Mesothelial cell of epicardium (in vitro differentiated cells): Measurements from ENCODE around the gene PLN. TPM values are rescaled to one million over a fixed set of nuclear protein-coding genes. Genes with fewer than 3 reads are reported as not detected.

Experiments used
- DNase-seq, 2 experiments: peaks; one replicate each; pipeline ENCODE4 v3.0.0; 2021; ENCODE audit warnings: low spot score in 2 of 2; ENCODE audit not compliant: unreplicated experiment in 2 of 2
- H3K27ac Mint-ChIP-seq: 2 replicates; pipeline ENCODE4 v1.8.0; 2021; ENCODE audit warnings: mixed read lengths
- H3K27me3 Mint-ChIP-seq: 2 replicates; pipeline ENCODE4 v1.8.0; 2021; ENCODE audit warnings: low read depth, mixed read lengths
- H3K36me3 Mint-ChIP-seq: 2 replicates; pipeline ENCODE4 v1.8.0; 2021; ENCODE audit warnings: mixed read lengths
- H3K4me1 Mint-ChIP-seq: 2 replicates; pipeline ENCODE4 v1.8.0; 2021; ENCODE audit warnings: mixed read lengths
- H3K4me3 Mint-ChIP-seq: 2 replicates; pipeline ENCODE4 v1.8.0; 2021; ENCODE audit warnings: mild to moderate bottlenecking, moderate library complexity, mixed read lengths
- H3K9me3 Mint-ChIP-seq: 2 replicates; pipeline ENCODE4 v1.8.0; 2021; ENCODE audit warnings: mixed read lengths
- total RNA-seq: library from RNA; stranded (reverse); gene quantifications from 3 replicates; pipeline ENCODE4 v1.2.1, GENCODE V29; 2021
- TF ChIP-seq, protein P1 (sequence below): fragments of 200-600 bp; sonication (generic); IDR thresholded peaks from one replicate; pipeline ENCODE4 v1.5.0; 2021; ENCODE audit warnings: antibody characterized with exemption; ENCODE audit not compliant: unreplicated experiment

PLN gene
- total RNA-seq, 1 donor from 2014 or later = 0.20 TPM

GRCh38 chr6:118586746-118587485, 38.8 kb downstream of the PLN start:
- Mint-ChIP-seq H3K27ac (no peak overlapping the region), H3K9me3 (no peaks in the 10 kb centered on the region), H3K36me3 (no peaks in the 10 kb centered on the region), H3K27me3 (no peaks in the 10 kb centered on the region), H3K4me1 (peaks cover 16% of the 10 kb centered on the region), H3K4me3 (no peak overlapping the region)
- no peak for DNase-seq
- TF ChIP-seq, protein P1, sequence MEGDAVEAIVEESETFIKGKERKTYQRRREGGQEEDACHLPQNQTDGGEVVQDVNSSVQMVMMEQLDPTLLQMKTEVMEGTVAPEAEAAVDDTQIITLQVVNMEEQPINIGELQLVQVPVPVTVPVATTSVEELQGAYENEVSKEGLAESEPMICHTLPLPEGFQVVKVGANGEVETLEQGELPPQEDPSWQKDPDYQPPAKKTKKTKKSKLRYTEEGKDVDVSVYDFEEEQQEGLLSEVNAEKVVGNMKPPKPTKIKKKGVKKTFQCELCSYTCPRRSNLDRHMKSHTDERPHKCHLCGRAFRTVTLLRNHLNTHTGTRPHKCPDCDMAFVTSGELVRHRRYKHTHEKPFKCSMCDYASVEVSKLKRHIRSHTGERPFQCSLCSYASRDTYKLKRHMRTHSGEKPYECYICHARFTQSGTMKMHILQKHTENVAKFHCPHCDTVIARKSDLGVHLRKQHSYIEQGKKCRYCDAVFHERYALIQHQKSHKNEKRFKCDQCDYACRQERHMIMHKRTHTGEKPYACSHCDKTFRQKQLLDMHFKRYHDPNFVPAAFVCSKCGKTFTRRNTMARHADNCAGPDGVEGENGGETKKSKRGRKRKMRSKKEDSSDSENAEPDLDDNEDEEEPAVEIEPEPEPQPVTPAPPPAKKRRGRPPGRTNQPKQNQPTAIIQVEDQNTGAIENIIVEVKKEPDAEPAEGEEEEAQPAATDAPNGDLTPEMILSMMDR = no peak

GRCh38 chr6:118588626-118589025, 40.5 kb downstream of the PLN start:
- peaks cover 18% of the 10 kb centered on the region for H3K4me1 Mint-ChIP-seq
- H3K9me3 Mint-ChIP-seq = no peaks in the 10 kb centered on the region
- no peak overlapping the region for H3K27ac Mint-ChIP-seq
- TF ChIP-seq, protein P1 = no peak
- no peaks in the 10 kb centered on the region for H3K36me3 Mint-ChIP-seq
- H3K4me3 Mint-ChIP-seq = no peak overlapping the region
- DNase-seq = no peak
- H3K27me3 Mint-ChIP-seq = no peaks in the 10 kb centered on the region

DNA sequence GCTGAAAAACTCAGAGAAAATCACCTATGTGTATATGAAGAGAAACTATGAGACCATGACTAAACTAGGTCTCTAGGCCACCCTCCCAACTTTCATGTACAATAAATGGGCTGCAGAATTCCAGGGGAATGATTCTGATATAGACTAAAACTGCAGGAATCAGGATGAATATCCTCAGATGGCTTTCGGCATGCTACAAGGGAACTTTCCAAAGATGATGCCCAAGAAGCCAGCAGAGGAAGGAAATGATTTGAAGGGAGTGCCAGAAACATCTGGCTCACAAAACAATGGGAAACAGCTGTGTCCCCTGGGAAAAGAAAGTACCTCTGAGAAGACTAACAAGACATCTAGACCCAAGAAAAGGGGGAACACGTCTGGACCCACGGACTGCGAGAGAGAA, 41.1 kb downstream of the PLN start:
- DNase-seq = no peak
- Mint-ChIP-seq H3K27me3 (no peaks in the 10 kb centered on the region), H3K4me3 (no peak overlapping the region), H3K9me3 (peaks cover 5% of the 10 kb centered on the region), H3K36me3 (no peaks in the 10 kb centered on the region), H3K4me1 (peaks cover 18% of the 10 kb centered on the region), H3K27ac (no peak overlapping the region)
- TF ChIP-seq, protein P1 = no peak

- TF ChIP-seq, protein P1 = no peak
- DNase-seq = no peak
- H3K27ac Mint-ChIP-seq = no peak overlapping the region
- peaks cover 5% of the 10 kb centered on the region for H3K9me3 Mint-ChIP-seq
- peaks cover 18% of the 10 kb centered on the region for H3K4me1 Mint-ChIP-seq
- no peak overlapping the region for H3K4me3 Mint-ChIP-seq
- H3K27me3 Mint-ChIP-seq = no peaks in the 10 kb centered on the region
- H3K36me3 Mint-ChIP-seq = no peaks in the 10 kb centered on the region
Observed at GRCh38 chr6:118589649-118590365, 41.7 kb downstream of the PLN start.

DNA sequence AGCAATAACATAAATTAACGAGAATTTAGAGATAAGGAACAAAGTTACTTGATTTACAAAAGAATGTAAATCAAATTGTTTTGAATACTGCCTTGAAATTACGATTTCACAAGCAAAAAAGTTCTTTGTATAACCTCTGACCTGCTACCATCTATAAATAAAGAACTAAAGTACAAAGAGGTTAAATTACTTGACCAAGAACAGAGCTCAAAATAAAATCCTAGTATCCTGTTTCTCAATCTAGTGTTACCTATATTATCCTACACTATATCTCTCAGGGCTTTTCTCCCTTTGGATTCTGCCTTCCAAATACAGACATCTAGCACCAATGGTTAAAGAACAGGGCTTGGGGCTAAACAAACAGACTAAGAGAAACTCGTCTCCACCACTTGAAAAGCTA, 43.8 kb downstream of the PLN start:
- Mint-ChIP-seq H3K36me3 (no peaks in the 10 kb centered on the region), H3K27ac (no peak overlapping the region), H3K4me1 (peaks cover 18% of the 10 kb centered on the region), H3K9me3 (peaks cover 5% of the 10 kb centered on the region), H3K4me3 (no peak overlapping the region), H3K27me3 (no peaks in the 10 kb centered on the region)
- TF ChIP-seq, protein P1 = no peak
- no peak for DNase-seq
